ENCODE results near the gene NSUN2.

GRCh38 chr5:6603643-6604042, 29.2 kb downstream of the NSUN2 start:
- TF ChIP-seq CTCF (IDR thresholded peaks at IDR 0.05) = no peak
- TF ChIP-seq POLR2A (IDR thresholded peaks at IDR 0.05) = no peak
- no peak for TF ChIP-seq POLR2AphosphoS5 (IDR thresholded peaks at IDR 0.05)
